ENCODE data around the gene AACS.
"Not testable (repeated sequence)": the region's sequence is repeated elsewhere in the genome, so short reads cannot be mapped to it uniquely, and the experiment has no call there.

AACS gene

GRCh38 chr12:125029761-125030358 is 35.4 kb upstream of the AACS start:
- DNase-seq (ENCODE audit: low read depth): no peak
- Histone ChIP-seq H3K4me3 (ENCODE audit: low read length) (no peak overlapping the region), H3K9ac (ENCODE audit: low read length) (no peak overlapping the region), H3K36me3 (ENCODE audit: control insufficient read depth, insufficient read depth, low read length, severe bottlenecking) (no peaks in the 10 kb centered on the region), H3K4me1 (ENCODE audit: control insufficient read depth, insufficient read depth, low read length) (no peaks in the 10 kb centered on the region), H3K27me3 (replicated peaks; ENCODE audit: control insufficient read depth, insufficient read depth, low read length) (no peaks in the 10 kb centered on the region), H3K9me3 (ENCODE audit: control insufficient read depth, low read length) (no peaks in the 10 kb centered on the region)

DNA sequence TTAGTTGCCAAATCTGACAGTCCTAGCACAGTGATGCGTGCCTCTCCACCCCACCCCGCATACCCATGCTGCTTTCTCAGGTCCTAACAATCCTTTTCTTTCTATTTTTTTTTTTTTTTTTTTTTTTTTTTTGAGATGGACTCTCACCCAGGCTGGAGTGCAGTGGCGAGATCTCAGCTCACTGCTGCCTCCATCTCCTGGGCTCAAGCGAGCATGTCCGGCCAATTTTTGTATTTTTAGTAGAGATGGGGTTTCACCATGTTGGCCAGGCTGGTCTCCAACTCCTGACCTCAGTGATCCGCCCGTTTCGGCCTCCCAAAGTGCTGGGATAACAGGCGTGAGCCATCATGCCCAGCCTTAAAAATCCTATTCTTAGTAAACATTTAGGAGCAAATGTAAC is 33.8 kb upstream of the AACS start:
- not testable (repeated sequence) for H3K9ac ChIP-seq (ENCODE audit: low read length); H3K4me3 ChIP-seq (ENCODE audit: low read length); H3K9me3 ChIP-seq (ENCODE audit: control insufficient read depth, low read length); H3K27me3 ChIP-seq (replicated peaks; ENCODE audit: control insufficient read depth, insufficient read depth, low read length); H3K4me1 ChIP-seq (ENCODE audit: control insufficient read depth, insufficient read depth, low read length); H3K36me3 ChIP-seq (ENCODE audit: control insufficient read depth, insufficient read depth, low read length, severe bottlenecking); DNase-seq (ENCODE audit: low read depth)

GRCh38 chr12:125032466-125033152 is 32.6 kb upstream of the AACS start:
- Histone ChIP-seq H3K36me3 (ENCODE audit: control insufficient read depth, insufficient read depth, low read length, severe bottlenecking) (no peaks in the 10 kb centered on the region), H3K9me3 (ENCODE audit: control insufficient read depth, low read length) (no peaks in the 10 kb centered on the region), H3K4me3 (ENCODE audit: low read length) (no peak overlapping the region), H3K27me3 (replicated peaks; ENCODE audit: control insufficient read depth, insufficient read depth, low read length) (no peaks in the 10 kb centered on the region), H3K9ac (ENCODE audit: low read length) (no peak overlapping the region), H3K4me1 (ENCODE audit: control insufficient read depth, insufficient read depth, low read length) (no peaks in the 10 kb centered on the region)
- DNase-seq (ENCODE audit: low read depth): no peak

- H3K4me3 ChIP-seq (ENCODE audit: low read length): no peak overlapping the region
- no peak for DNase-seq (ENCODE audit: low read depth)
- no peaks in the 10 kb centered on the region for H3K36me3 ChIP-seq (ENCODE audit: control insufficient read depth, insufficient read depth, low read length, severe bottlenecking)
- H3K4me1 ChIP-seq (ENCODE audit: control insufficient read depth, insufficient read depth, low read length): no peaks in the 10 kb centered on the region
- H3K9me3 ChIP-seq (ENCODE audit: control insufficient read depth, low read length): no peaks in the 10 kb centered on the region
- no peaks in the 10 kb centered on the region for H3K27me3 ChIP-seq (replicated peaks; ENCODE audit: control insufficient read depth, insufficient read depth, low read length)
- H3K9ac ChIP-seq (ENCODE audit: low read length): no peak overlapping the region
Observed at GRCh38 chr12:125033288-125033687, 31.9 kb upstream of the AACS start.

DNA sequence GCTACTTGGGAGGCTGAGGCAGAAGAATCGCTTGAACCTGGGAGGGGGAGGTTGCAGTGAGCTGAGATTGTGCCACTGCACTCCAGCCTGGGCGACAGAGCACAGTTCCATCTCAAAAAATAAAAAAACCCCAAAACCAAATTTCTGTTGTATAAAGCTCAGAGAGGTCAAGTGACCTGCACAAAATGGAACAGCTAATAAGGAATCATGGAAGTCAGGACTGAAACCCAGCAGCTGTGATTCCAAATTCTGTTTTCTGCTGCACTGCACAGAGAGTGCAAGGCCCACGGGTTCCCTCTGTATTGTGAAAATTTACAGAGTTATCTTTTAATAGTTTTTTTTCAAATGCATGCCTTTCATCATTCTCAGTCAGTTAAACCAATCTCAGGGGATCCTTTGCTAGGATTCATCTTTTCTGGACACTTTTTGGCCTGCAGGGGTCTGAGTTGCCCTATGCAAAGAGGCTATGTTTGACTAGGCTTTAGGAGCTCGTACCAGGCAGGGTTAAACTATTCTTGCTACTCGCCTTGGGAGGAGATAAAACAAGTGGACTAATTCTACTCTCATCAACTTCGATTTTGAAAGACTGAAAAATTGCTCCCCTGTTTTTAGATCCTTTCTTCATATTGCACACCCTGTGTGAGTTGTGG is 26.1 kb upstream of the AACS start:
- no peak for DNase-seq (ENCODE audit: low read depth)
- Histone ChIP-seq H3K4me1 (ENCODE audit: control insufficient read depth, insufficient read depth, low read length) (no peaks in the 10 kb centered on the region), H3K36me3 (ENCODE audit: control insufficient read depth, insufficient read depth, low read length, severe bottlenecking) (no peaks in the 10 kb centered on the region), H3K9me3 (ENCODE audit: control insufficient read depth, low read length) (no peaks in the 10 kb centered on the region), H3K9ac (ENCODE audit: low read length) (no peak overlapping the region), H3K4me3 (ENCODE audit: low read length) (no peak overlapping the region), H3K27me3 (replicated peaks; ENCODE audit: control insufficient read depth, insufficient read depth, low read length) (no peaks in the 10 kb centered on the region)

- DNase-seq (ENCODE audit: low read depth): no peak
- Histone ChIP-seq H3K4me1 (ENCODE audit: control insufficient read depth, insufficient read depth, low read length) (peaks cover 5% of the 10 kb centered on the region), H3K36me3 (ENCODE audit: control insufficient read depth, insufficient read depth, low read length, severe bottlenecking) (no peaks in the 10 kb centered on the region), H3K4me3 (ENCODE audit: low read length) (peak overlapping the region; percentile 83), H3K9me3 (ENCODE audit: control insufficient read depth, low read length) (no peaks in the 10 kb centered on the region), H3K27me3 (replicated peaks; ENCODE audit: control insufficient read depth, insufficient read depth, low read length) (no peaks in the 10 kb centered on the region), H3K9ac (ENCODE audit: low read length) (no peak overlapping the region)
Observed at GRCh38 chr12:125049093-125049458, 16.2 kb upstream of the AACS start.

DNA sequence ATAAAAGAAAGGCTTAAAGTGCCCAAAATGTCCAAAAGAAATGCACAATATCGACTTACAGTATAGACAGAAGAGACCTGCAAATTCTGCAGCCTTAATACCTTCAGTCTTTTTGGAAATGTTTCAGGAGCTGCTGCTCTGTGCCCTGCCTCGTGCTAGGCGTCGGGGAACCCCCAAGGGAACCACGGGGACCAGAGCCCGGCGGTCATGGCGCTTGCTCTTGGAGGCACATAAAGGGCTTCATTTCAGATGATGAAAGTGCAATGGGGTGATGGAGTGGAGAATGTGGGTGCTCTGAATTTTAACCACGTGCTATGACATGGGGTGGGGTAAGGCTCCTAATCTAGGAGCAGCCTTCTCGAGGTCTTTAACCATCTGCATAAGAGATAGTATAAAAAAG is 14.8 kb upstream of the AACS start:
- H3K27me3 ChIP-seq (replicated peaks; ENCODE audit: control insufficient read depth, insufficient read depth, low read length): no peaks in the 10 kb centered on the region
- H3K36me3 ChIP-seq (ENCODE audit: control insufficient read depth, insufficient read depth, low read length, severe bottlenecking): no peaks in the 10 kb centered on the region
- DNase-seq (ENCODE audit: low read depth): no peak
- no peaks in the 10 kb centered on the region for H3K9me3 ChIP-seq (ENCODE audit: control insufficient read depth, low read length)
- H3K4me3 ChIP-seq (ENCODE audit: low read length): no peak overlapping the region
- peaks cover 5% of the 10 kb centered on the region for H3K4me1 ChIP-seq (ENCODE audit: control insufficient read depth, insufficient read depth, low read length)
- H3K9ac ChIP-seq (ENCODE audit: low read length): no peak overlapping the region

- no peaks in the 10 kb centered on the region for H3K36me3 ChIP-seq (ENCODE audit: control insufficient read depth, insufficient read depth, low read length, severe bottlenecking)
- H3K9me3 ChIP-seq (ENCODE audit: control insufficient read depth, low read length): no peaks in the 10 kb centered on the region
- H3K27me3 ChIP-seq (replicated peaks; ENCODE audit: control insufficient read depth, insufficient read depth, low read length): no peaks in the 10 kb centered on the region
- peaks cover 5% of the 10 kb centered on the region for H3K4me1 ChIP-seq (ENCODE audit: control insufficient read depth, insufficient read depth, low read length)
- no peak for DNase-seq (ENCODE audit: low read depth)
- no peak overlapping the region for H3K4me3 ChIP-seq (ENCODE audit: low read length)
- H3K9ac ChIP-seq (ENCODE audit: low read length): no peak overlapping the region
Observed at GRCh38 chr12:125050868-125051267, 14.4 kb upstream of the AACS start.

- H3K9ac ChIP-seq (ENCODE audit: low read length): no peak overlapping the region
- peaks cover 17% of the 10 kb centered on the region for H3K4me1 ChIP-seq (ENCODE audit: control insufficient read depth, insufficient read depth, low read length)
- no peak for DNase-seq (ENCODE audit: low read depth)
- no peaks in the 10 kb centered on the region for H3K9me3 ChIP-seq (ENCODE audit: control insufficient read depth, low read length)
- no peak overlapping the region for H3K4me3 ChIP-seq (ENCODE audit: low read length)
- no peaks in the 10 kb centered on the region for H3K36me3 ChIP-seq (ENCODE audit: control insufficient read depth, insufficient read depth, low read length, severe bottlenecking)
- H3K27me3 ChIP-seq (replicated peaks; ENCODE audit: control insufficient read depth, insufficient read depth, low read length): no peaks in the 10 kb centered on the region
Observed at GRCh38 chr12:125053821-125054220, 11.4 kb upstream of the AACS start.

DNA sequence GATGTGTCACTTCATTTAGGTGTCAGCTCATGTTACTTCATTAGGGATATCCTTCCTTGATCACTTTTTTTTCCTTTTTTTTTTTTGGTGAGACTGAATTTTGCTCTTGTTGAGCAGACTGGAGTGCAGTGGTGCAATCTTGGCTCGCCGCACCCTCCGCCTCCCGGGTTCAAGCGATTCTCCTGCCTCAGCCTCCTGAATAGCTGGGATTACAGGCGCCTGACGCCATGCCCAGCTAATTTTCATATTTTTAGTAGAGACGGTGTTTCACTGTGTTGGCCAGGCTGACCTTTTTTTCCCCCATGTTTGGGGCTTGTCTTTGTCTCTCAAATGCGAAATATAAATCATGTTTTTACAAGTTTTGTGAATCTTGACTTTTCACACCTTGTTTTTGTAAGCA is 9.6 kb upstream of the AACS start:
- Histone ChIP-seq H3K9ac (ENCODE audit: low read length) (no peak overlapping the region), H3K36me3 (ENCODE audit: control insufficient read depth, insufficient read depth, low read length, severe bottlenecking) (no peaks in the 10 kb centered on the region), H3K27me3 (replicated peaks; ENCODE audit: control insufficient read depth, insufficient read depth, low read length) (no peaks in the 10 kb centered on the region), H3K9me3 (ENCODE audit: control insufficient read depth, low read length) (no peaks in the 10 kb centered on the region), H3K4me1 (ENCODE audit: control insufficient read depth, insufficient read depth, low read length) (peaks cover 17% of the 10 kb centered on the region), H3K4me3 (ENCODE audit: low read length) (no peak overlapping the region)
- no peak for DNase-seq (ENCODE audit: low read depth)

- no peak overlapping the region for H3K9ac ChIP-seq (ENCODE audit: low read length)
- peaks cover 17% of the 10 kb centered on the region for H3K4me1 ChIP-seq (ENCODE audit: control insufficient read depth, insufficient read depth, low read length)
- DNase-seq (ENCODE audit: low read depth): no peak
- H3K9me3 ChIP-seq (ENCODE audit: control insufficient read depth, low read length): peaks cover 4% of the 10 kb centered on the region
- no peak overlapping the region for H3K4me3 ChIP-seq (ENCODE audit: low read length)
- no peaks in the 10 kb centered on the region for H3K27me3 ChIP-seq (replicated peaks; ENCODE audit: control insufficient read depth, insufficient read depth, low read length)
- no peaks in the 10 kb centered on the region for H3K36me3 ChIP-seq (ENCODE audit: control insufficient read depth, insufficient read depth, low read length, severe bottlenecking)
Observed at GRCh38 chr12:125056306-125056705, 8.9 kb upstream of the AACS start.
